H1 (cell line): ENCODE data around the gene GADL1. TPM values are rescaled to one million over a fixed set of nuclear protein-coding genes. Genes with fewer than 3 reads are reported as not detected.

Experiments
- CTCF ChIA-PET: fragments of 300-600 bp; sonication (Branson Sonifier 250); formaldehyde crosslinking; loops from one replicate; lab custom pipeline; 2021; ENCODE audit not compliant: partially characterized antibody; lab: Charles Lee
- POLR2A ChIA-PET: fragments of 300-600 bp; sonication (Branson Sonifier 250); formaldehyde crosslinking; loops from one replicate; lab custom pipeline; 2021; ENCODE audit warnings: inconsistent platforms; ENCODE audit not compliant: partially characterized antibody; lab: Charles Lee
- DNase-seq, 2 experiments: peaks; one replicate each; pipeline versions ENCODE4 v3.0.0 to v3.0.0-alpha.2; 2010 to 2022; ENCODE audit warnings: low spot score in 2 of 2, low read depth in 1 of 2, mixed read lengths in 1 of 2
- FAIRE-seq: peaks from 2 replicates; lab custom pipeline; 2011; peaks lifted over from hg19 to GRCh38; lab: Jason Lieb, UNC
- H2AFZ ChIP-seq: 2 replicates; pipeline ENCODE4 v1.8.1; 2012; ENCODE audit warnings: low read length, inconsistent platforms
- H2AK5ac ChIP-seq: 2 replicates; pipeline ENCODE4 v1.6.1; 2013; ENCODE audit warnings: low read depth, low read length
- H2BK120ac ChIP-seq: replicated peaks from 2 replicates; pipeline ENCODE3; 2013; ENCODE audit warnings: low read depth, low read length, inconsistent platforms
- H2BK12ac ChIP-seq: 2 replicates; pipeline ENCODE4 v1.6.1; 2013; ENCODE audit warnings: low read depth, low read length
- H2BK15ac ChIP-seq: 2 replicates; pipeline ENCODE4 v1.6.1; 2013; ENCODE audit warnings: low read length
- H2BK20ac ChIP-seq: 2 replicates; pipeline ENCODE4 v1.6.1; 2013; ENCODE audit warnings: low read length
- H2BK5ac ChIP-seq: 2 replicates; pipeline ENCODE4 v1.6.1; 2013; ENCODE audit warnings: low read depth, low read length
- H3K14ac ChIP-seq: 2 replicates; pipeline ENCODE4 v1.6.1; 2013; ENCODE audit warnings: inconsistent platforms; ENCODE audit not compliant: insufficient read length
- H3K18ac ChIP-seq: 2 replicates; pipeline ENCODE4 v1.6.1; 2013; ENCODE audit warnings: low read length; ENCODE audit errors: extremely low read depth
- H3K23ac ChIP-seq: 2 replicates; pipeline ENCODE4 v1.6.1; 2013; ENCODE audit warnings: inconsistent platforms; ENCODE audit not compliant: insufficient read length
- H3K23me2 ChIP-seq: 2 replicates; pipeline ENCODE4 v1.6.1; 2013; ENCODE audit warnings: low read depth, low read length
- H3K27ac ChIP-seq: 2 replicates; pipeline ENCODE4 v1.6.1; 2011; ENCODE audit warnings: low read depth, low read length, inconsistent platforms
- H3K27me3 ChIP-seq, 4 experiments: replicated peaks in 1 of 4; 1 replicate in 1 of 4; 2 replicates in 3 of 4; pipeline versions ENCODE4 v1.6.1 to v1.8.1; 2011 to 2013; ENCODE audit warnings: low read length in 3 of 4, mild to moderate bottlenecking in 3 of 4, inconsistent platforms in 2 of 4, mixed read lengths in 2 of 4, moderate library complexity in 1 of 4; ENCODE audit not compliant: control insufficient read depth in 3 of 4, insufficient read depth in 3 of 4; ENCODE audit errors: extremely low read depth in 1 of 4
- H3K36me3 ChIP-seq, 4 experiments: 2 replicates each; pipeline versions ENCODE4 v1.6.1 to v1.8.1; 2011 to 2013; ENCODE audit warnings: mild to moderate bottlenecking in 4 of 4, low read length in 3 of 4, moderate library complexity in 2 of 4, control low read depth in 1 of 4, inconsistent platforms in 1 of 4; ENCODE audit not compliant: insufficient read depth in 4 of 4, control insufficient read depth in 2 of 4
- H3K4ac ChIP-seq: replicated peaks from 2 replicates; pipeline ENCODE3; 2013; ENCODE audit warnings: low read length, low read depth, mixed read lengths, inconsistent platforms; ENCODE audit not compliant: insufficient read length
- H3K4me1 ChIP-seq, 4 experiments: replicated peaks in 1 of 4; 1 replicate in 1 of 4; 2 replicates in 3 of 4; pipeline versions ENCODE4 v1.6.1 to v1.8.1; 2011 to 2013; ENCODE audit warnings: low read length in 3 of 4, inconsistent platforms in 2 of 4, mixed read lengths in 1 of 4; ENCODE audit not compliant: insufficient read depth in 4 of 4, control insufficient read depth in 3 of 4
- H3K4me2 ChIP-seq, 2 experiments: 2 replicates each; pipeline versions ENCODE4 v1.6.1 to v1.8.1; 2011 to 2013; ENCODE audit warnings: low read depth in 2 of 2, low read length in 2 of 2, control low read depth in 1 of 2, inconsistent platforms in 1 of 2, mild to moderate bottlenecking in 1 of 2; ENCODE audit not compliant: insufficient read depth in 1 of 2
- H3K4me3 ChIP-seq, 4 experiments: fragments of 200-600, 300-600 bp in 1 of 4; sonication (generic), shearing (Covaris generic), sonication (Bioruptor Twin) in 1 of 4; 2 replicates each; pipeline versions ENCODE4 v1.5.1 to v1.8.1; 2011 to 2016; ENCODE audit warnings: low read length in 4 of 4, low read depth in 3 of 4, control low read depth in 2 of 4, inconsistent platforms in 2 of 4, mild to moderate bottlenecking in 2 of 4, mixed read lengths in 1 of 4, moderate library complexity in 1 of 4; ENCODE audit not compliant: insufficient read depth in 2 of 4; ENCODE audit errors: extremely low read depth in 1 of 4
- H3K56ac ChIP-seq: replicated peaks from 2 replicates; pipeline ENCODE3; 2013; ENCODE audit warnings: low read depth, mild to moderate bottlenecking, mixed read lengths, low read length, inconsistent platforms; ENCODE audit not compliant: insufficient read length
- H3K79me1 ChIP-seq: 2 replicates; pipeline ENCODE4 v1.6.1; 2013; ENCODE audit warnings: low read depth, low read length, control low read depth
- H3K79me2 ChIP-seq, 2 experiments: 2 replicates each; pipeline versions ENCODE4 v1.6.1 to v1.8.1; 2012 to 2013; ENCODE audit warnings: low read length in 2 of 2, mild to moderate bottlenecking in 2 of 2, inconsistent platforms in 1 of 2; ENCODE audit not compliant: insufficient read depth in 2 of 2, control insufficient read depth in 1 of 2
- H3K9ac ChIP-seq, 4 experiments: replicated peaks in 1 of 4; 1 replicate in 1 of 4; 2 replicates in 3 of 4; pipeline versions ENCODE4 v1.6.1 to v1.8.1; 2011 to 2013; ENCODE audit warnings: low read depth in 3 of 4, low read length in 3 of 4, control low read depth in 2 of 4, mild to moderate bottlenecking in 2 of 4, moderate library complexity in 2 of 4, inconsistent platforms in 1 of 4; ENCODE audit errors: extremely low read depth in 1 of 4
- H3K9me3 ChIP-seq, 2 experiments: 2 replicates each; pipeline versions ENCODE4 v1.6.1 to v1.8.1; 2012 to 2013; ENCODE audit warnings: mild to moderate bottlenecking in 2 of 2, moderate library complexity in 2 of 2, control low read depth in 1 of 2, inconsistent platforms in 1 of 2, low read depth in 1 of 2, low read length in 1 of 2, mixed read lengths in 1 of 2; ENCODE audit not compliant: insufficient read depth in 2 of 2
- H4K20me1 ChIP-seq, 2 experiments: replicated peaks in 1 of 2; 2 replicates each; pipeline versions ENCODE3 to v1.8.1; 2011 to 2013; ENCODE audit warnings: inconsistent platforms in 2 of 2, low read length in 2 of 2, mild to moderate bottlenecking in 1 of 2; ENCODE audit not compliant: insufficient read depth in 2 of 2, control insufficient read depth in 1 of 2
- H4K5ac ChIP-seq: 2 replicates; pipeline ENCODE4 v1.6.1; 2013; ENCODE audit warnings: low read length, low read depth, mixed read lengths, inconsistent platforms; ENCODE audit not compliant: insufficient read length
- H4K8ac ChIP-seq: 2 replicates; pipeline ENCODE4 v1.8.0; 2013; ENCODE audit warnings: mild to moderate bottlenecking, moderate library complexity, low read length, inconsistent platforms; ENCODE audit not compliant: insufficient read depth; ENCODE audit errors: extremely low read depth
- H4K91ac ChIP-seq: replicated peaks from 2 replicates; pipeline ENCODE3; 2013; ENCODE audit warnings: low read length, mixed read lengths, inconsistent platforms; ENCODE audit not compliant: insufficient read length
- BACH1 ChIP-seq: IDR thresholded peaks from 2 replicates; pipeline ENCODE4 v1.6.1; 2012; ENCODE audit warnings: low read length, improper control_type of control experiment
- BCL11A ChIP-seq, 2 experiments: IDR thresholded peaks; one replicate each; pipeline ENCODE4 v1.6.1; 2011; ENCODE audit warnings: low read depth in 2 of 2, low read length in 2 of 2, mild to moderate bottlenecking in 2 of 2
- CBX5 ChIP-seq: fragments of 300-800, 300-1000 bp; sonication (generic); IDR thresholded peaks from 2 replicates; pipeline ENCODE4 v1.7.1; 2016; ENCODE audit warnings: antibody characterized with exemption, low read length, low read depth
- CTBP2 ChIP-seq: IDR thresholded peaks from 2 replicates; pipeline ENCODE4 v1.7.0; 2011; ENCODE audit warnings: borderline replicate concordance, mild to moderate bottlenecking, moderate library complexity, mixed read lengths, low read length; ENCODE audit not compliant: insufficient read depth, insufficient read length
- JUN ChIP-seq: IDR thresholded peaks from 2 replicates; pipeline ENCODE4 v1.6.1; 2011; ENCODE audit warnings: low read depth, mild to moderate bottlenecking, improper control_type of control experiment, low read length
- JUND ChIP-seq: IDR thresholded peaks from 2 replicates; pipeline ENCODE4 v1.6.1; 2011; ENCODE audit warnings: mild to moderate bottlenecking, improper control_type of control experiment, low read length
- KDM4A ChIP-seq: IDR thresholded peaks from one replicate; pipeline ENCODE4 v1.7.1; 2012; ENCODE audit warnings: low read depth, mild to moderate bottlenecking, moderate library complexity, low read length, inconsistent platforms; ENCODE audit not compliant: severe bottlenecking
- MAFK ChIP-seq: IDR thresholded peaks from 2 replicates; pipeline ENCODE4 v1.6.1; 2012; ENCODE audit warnings: low read depth, mild to moderate bottlenecking, improper control_type of control experiment, low read length
- NRF1 ChIP-seq: IDR thresholded peaks from 2 replicates; pipeline ENCODE4 v1.6.1; 2011; ENCODE audit warnings: mild to moderate bottlenecking, low read depth, low read length, improper control_type of control experiment
- POU5F1 ChIP-seq: IDR thresholded peaks from 2 replicates; pipeline ENCODE4 v1.6.1; 2011; ENCODE audit warnings: low read depth, mild to moderate bottlenecking, low read length, moderate library complexity
- SIX5 ChIP-seq: IDR thresholded peaks from 2 replicates; pipeline ENCODE4 v1.6.1; 2011; ENCODE audit warnings: mild to moderate bottlenecking, low read depth, low read length
- SUZ12 ChIP-seq: fragments of 200-600 bp; sonication (generic); IDR thresholded peaks from 2 replicates; pipeline ENCODE4 v1.6.1; 2012; ENCODE audit warnings: mild to moderate bottlenecking, inconsistent platforms, low read length, moderate library complexity, mixed read lengths
- TAF1 ChIP-seq: IDR thresholded peaks from 2 replicates; pipeline ENCODE4 v1.6.1; 2011; ENCODE audit warnings: mild to moderate bottlenecking, low read depth, low read length
- WGBS, 2 experiments: shearing (Covaris generic) in 1 of 2; methylation state at CpG; one replicate each; pipeline versions ENCODE4 v1.1.6 to v1.1.7; 2013 to 2015; ENCODE audit warnings: low lambda C conversion rate in 2 of 2, mixed read lengths in 2 of 2, inconsistent platforms in 1 of 2, low coverage in 1 of 2, missing lambda C conversion rate in 1 of 2; ENCODE audit not compliant: insufficient replicate concordance in 2 of 2, insufficient coverage in 1 of 2, insufficient read length in 1 of 2; ENCODE audit errors: extremely low coverage in 1 of 2, missing lambda C conversion rate in 1 of 2; 5-methylcytosine and 5-hydroxymethylcytosine counted together
- polyA plus RNA-seq, 7 experiments: library from polyadenylated mRNA; depleted of rRNA in 3 of 7; stranded (reverse) in 5 of 7; unstranded in 2 of 7; fragments of >200 nt in 5 of 7; fragments of 200-250 nt in 2 of 7; gene quantifications; 1 replicate in 5 of 7; 2 replicates in 1 of 7; 4 replicates in 1 of 7; pipeline versions ENCODE4 v1.2.1 to v1.2.3, GENCODE V29; 2011 to 2013; ENCODE audit warnings: missing spikeins in 2 of 7, mixed read lengths in 2 of 7
- total RNA-seq: library from RNA; stranded (reverse); fragmentation: NEBNext Ultra II Directional; extraction: Animal tissue kit (Norgen Biotek cat#: 25700); gene quantifications from 2 replicates; pipeline ENCODE4 v1.2.1, GENCODE V29; 2021

Gene GADL1
- total and polyA plus RNA-seq, 2 of the 8 experiments (the other 6 are each of a cell fraction or from before 2014, with no cell fraction given) = 0.03 to 0.30 TPM

DNA sequence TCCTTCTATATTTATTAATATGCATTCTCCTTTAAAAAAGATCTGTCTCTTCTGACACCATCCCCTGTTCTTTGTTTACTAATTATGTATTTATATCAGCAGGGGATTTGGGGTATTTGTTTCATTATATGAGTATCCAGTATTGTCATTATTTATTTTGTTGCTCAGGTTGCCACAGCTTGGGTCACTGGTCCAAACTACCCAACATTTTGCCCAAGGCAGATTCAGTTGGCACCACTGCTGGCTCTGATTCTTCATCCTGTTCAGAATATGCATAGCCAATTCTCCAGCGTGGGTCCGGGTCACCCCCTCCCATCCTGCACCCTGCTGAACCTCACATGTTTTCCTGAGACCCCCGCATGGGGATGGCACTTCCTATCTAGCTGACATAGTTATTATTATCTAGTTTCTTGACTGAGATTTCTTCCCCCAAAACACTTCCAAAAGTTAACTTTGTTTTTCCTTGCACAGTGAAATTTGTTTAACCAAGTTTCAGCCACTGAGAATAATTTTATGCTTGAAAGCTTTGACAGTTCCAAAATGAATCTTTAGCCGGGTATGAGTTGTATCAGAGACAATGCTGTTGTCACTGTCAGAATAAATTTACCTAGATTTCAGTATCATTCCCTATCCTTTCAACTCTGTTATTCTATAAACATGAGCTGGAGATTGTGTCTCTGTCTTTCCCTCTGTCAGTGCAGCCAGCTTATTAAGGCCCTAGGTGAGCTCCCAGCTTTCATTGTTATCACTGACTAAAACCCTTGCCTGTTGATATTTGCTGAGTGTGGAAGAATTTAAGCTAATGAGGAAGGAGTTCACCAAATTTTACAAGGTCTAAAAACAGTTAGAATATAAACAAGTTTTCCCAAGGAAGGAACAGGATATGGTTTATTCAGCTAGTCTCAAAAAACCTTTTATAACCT is 217.8 kb downstream of the GADL1 start:
- no peak overlapping the region for H3K56ac ChIP-seq
- H3K4me1 ChIP-seq = peaks cover 0 to 7% (median 5%) of the 10 kb centered on the region in 4 experiments; a peak in 4 of 7 replicates
- no peaks in the 10 kb centered on the region for H3K23me2 ChIP-seq
- H3K14ac ChIP-seq = no peak overlapping the region
- no peak overlapping the region for H3K4ac ChIP-seq
- no peak overlapping the region for H3K9ac ChIP-seq
- no peak overlapping the region for H3K4me2 ChIP-seq
- H2BK20ac ChIP-seq = no peak overlapping the region
- no peaks in the 10 kb centered on the region for H4K20me1 ChIP-seq
- no peak overlapping the region for H4K8ac ChIP-seq
- H2AFZ ChIP-seq = no peak overlapping the region
- DNase-seq (no peak), FAIRE-seq (no peak)
- no peak overlapping the region for H3K18ac ChIP-seq
- H3K27ac ChIP-seq = no peak overlapping the region
- H3K79me2 ChIP-seq = no peaks in the 10 kb centered on the region
- H2BK12ac ChIP-seq = no peak overlapping the region
- H3K9me3 ChIP-seq = no peaks in the 10 kb centered on the region
- no peak overlapping the region for H3K4me3 ChIP-seq
- no peak overlapping the region for H2AK5ac ChIP-seq
- WGBS, 2 experiments = 97% methylated on average over 4 of the region's 4 CpGs; no CpG with 5 or more reads in 1 of the 2 experiments
- H4K91ac ChIP-seq = no peak overlapping the region
- ChIA-PET CTCF (interaction anchor here (1.2 to 6.6 kb wide), 2 partner anchors 17 to 18 kb away, joined by 5 to 51 read pairs; no protein-coding TSS in a partner anchor), POLR2A (no interaction called here)
- H2BK5ac ChIP-seq = no peak overlapping the region
- no peaks in the 10 kb centered on the region for H3K27me3 ChIP-seq
- H2BK15ac ChIP-seq = no peak overlapping the region
- peaks cover 7 to 23% (median 16%) of the 10 kb centered on the region in 4 experiments for H3K36me3 ChIP-seq
- H3K79me1 ChIP-seq = no peaks in the 10 kb centered on the region
- H2BK120ac ChIP-seq = no peak overlapping the region
- no peak overlapping the region for H4K5ac ChIP-seq
- H3K23ac ChIP-seq = no peak overlapping the region
- no peak for TF ChIP-seq TAF1
- TF ChIP-seq CTBP2 = no peak
- no peak for TF ChIP-seq MAFK
- TF ChIP-seq CBX5 = no peak
- no peak for TF ChIP-seq JUN
- TF ChIP-seq BACH1 = no peak
- TF ChIP-seq KDM4A = no peak
- TF ChIP-seq NRF1 = no peak
- no peak for TF ChIP-seq SIX5
- TF ChIP-seq SUZ12 = no peak
- no peak for TF ChIP-seq POU5F1
- TF ChIP-seq JUND = no peak
- TF ChIP-seq BCL11A (IDR thresholded peaks at IDR 0.05; ENCODE audit: low read depth in 2 of 2, low read length in 2 of 2) = no peak
